NCI-H146 treated with DMSO at 0.1 percent for 48 hours (cell line): ENCODE results near the gene HSPB1.
"Not testable (repeated sequence)": the region's sequence is repeated elsewhere in the genome, so short reads cannot be mapped to it uniquely, and the experiment has no call there.

Experiments used
- DNase-seq: peaks from one replicate; lab custom pipeline; 2025; ENCODE audit not compliant: unreplicated experiment; lab: John Stamatoyannopoulos, UW

Gene HSPB1

DNA sequence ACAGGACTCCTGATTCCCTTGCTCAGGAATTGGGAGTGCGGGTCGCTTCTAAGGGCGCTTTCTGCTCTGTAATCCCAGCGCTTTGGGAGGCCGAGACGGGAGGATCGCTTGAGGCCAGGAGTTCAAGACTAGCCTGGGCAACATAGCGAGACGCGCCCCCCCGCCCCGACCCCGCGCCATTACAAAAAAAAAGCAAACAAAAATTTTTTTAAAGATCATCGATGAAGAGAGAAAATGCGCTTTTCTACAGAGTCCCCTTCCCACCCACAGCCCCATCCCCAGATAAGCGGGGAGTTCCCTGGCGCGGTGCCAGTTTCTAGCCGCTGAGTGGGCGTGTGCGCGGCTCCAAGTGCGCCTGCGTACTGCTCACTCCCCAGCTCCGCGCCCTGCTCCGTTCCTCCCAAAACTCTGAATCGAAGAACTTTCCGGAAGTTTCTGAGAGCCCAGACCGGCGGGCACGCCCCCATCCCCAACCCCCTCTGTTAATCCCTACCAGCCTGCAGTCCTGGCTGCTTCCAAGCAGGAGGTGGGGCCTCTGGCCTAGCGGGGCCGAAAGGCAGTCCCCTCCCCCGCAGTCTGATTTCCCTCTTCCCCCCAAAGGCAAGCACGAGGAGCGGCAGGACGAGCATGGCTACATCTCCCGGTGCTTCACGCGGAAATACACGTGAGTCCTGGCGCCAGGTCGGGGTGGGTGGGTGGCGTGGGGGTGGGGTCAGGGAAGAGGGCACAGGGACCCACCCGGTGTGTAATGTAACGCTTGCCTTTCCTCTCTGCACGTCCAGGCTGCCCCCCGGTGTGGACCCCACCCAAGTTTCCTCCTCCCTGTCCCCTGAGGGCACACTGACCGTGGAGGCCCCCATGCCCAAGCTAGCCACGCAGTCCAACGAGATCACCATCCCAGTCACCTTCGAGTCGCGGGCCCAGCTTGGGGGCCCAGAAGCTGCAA, 1.0 kb downstream of the HSPB1 start:
- peak; percentile 68 for DNase-seq

DNA sequence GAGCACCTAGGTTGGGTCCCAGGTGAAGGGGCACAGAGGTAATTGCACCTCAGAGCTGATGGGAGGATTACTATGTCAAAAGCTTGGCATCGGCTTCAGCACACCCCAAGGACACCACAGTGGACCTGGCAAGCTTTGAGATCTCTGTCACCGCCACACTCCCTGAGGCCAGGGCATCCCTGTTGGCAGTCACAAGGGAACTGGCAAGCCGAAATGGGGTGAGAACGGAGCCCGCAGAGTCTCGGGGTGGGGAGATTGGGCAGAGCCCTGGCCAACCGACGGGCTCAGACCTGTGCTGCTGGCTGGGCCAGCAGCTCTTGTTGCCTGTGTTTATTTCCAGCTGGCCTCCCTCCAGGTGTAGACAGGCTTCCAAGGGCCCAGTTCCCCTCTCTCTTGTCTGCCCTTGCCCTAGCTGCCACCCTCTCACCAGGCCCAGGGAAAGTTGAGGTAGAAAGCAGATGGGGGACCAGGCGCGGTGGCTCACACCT, 2.5 kb downstream of the HSPB1 start:
- DNase-seq = no peak

DNA sequence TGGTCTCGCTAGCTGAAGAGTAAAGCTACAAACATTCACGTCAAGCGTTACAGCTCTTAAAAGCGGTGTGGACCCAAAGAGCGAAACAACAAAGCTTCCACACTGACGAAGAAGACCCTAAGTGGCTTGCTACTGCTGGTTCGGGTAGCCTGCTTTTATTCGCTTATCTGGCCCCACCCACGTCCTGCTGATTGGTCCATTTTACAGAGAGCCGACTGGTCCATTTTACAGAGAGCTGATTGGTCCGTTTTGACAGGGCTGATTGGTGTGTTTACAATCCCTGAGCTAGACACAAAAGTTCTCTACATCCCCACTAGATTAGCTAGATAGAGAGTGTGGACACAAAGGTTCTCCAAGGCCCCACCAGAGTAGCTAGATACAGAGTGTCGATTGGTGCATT, 6.4 kb downstream of the HSPB1 start:
- not testable (repeated sequence) for DNase-seq

DNA sequence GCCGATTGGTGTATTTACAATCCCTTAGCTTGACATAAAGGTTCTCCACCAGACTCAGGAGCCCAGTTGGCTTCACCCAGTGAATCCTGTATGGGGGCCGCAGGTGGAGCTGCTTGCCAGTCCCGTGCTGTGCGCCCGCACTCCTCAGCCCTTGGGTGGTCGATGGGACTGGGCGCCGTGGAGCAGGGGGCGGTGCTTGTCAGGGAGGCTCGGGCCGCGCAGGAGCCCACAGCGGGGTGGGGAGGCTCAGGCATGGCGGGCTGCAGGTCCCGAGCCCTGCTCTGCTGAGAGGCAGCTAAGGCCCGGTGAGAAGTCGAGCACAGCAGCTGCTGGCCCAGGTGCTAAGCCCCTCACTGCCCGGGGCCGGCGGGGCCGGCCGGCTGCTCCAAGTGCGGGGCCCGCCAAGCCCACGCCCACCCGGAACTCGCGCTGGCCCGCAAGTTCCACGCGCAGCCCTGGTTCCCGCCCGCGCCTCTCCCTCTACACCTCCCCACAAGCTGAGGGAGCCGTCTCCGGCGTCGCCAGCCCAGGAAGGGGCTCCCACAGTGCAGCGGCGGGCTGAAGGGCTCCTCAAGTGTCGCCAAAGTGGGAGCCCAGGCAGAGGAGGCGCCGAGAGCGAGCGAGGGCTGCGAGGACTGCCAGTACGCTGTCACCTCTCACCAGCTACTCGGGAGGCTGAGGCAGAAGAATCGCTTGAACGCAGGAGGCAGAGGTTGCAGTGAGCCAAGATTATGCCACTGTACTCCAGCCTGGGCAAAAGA, 7.0 kb downstream of the HSPB1 start:
- not testable (repeated sequence) for DNase-seq

DNA sequence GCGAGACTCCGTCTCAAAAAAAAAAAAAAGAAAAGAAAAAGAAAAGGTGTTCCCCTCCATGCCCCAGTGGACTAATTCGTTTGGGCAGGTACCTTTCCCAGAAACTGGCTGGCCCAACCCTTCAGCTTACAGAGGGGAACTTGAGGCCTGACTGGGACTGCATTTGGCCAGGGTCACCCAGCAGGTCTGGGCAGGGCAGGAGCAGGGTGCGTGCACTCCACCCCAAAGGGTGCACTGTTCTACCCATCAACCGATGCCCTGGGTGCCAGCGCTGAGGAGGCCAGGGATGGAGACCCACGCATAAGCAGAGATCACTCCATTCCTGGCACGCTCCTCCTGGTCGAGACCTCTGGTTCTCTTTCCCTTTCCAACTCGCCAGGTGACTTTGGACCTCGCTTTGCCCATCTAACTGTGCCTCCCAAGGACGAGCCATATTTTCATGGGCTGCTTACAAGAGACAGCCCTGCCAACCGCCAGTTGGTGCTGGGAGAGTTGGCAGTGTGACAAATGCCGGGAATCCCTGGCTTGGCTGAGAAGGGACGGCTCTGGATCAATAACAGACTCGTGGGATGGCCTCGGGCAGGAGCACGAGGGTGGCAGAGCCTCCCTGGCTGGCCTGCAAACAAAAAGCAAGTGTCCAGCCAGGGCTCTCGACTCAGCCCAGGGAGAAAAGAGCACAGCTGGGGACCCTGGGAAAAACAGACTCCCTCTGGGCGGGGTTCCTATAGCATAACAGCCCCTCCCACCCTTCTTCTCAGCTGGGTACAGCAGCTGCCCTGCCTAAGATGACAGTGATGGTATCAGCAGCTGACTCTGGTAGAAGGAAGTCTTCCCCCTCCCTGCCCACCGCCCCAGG, 7.9 kb downstream of the HSPB1 start:
- DNase-seq = peak; percentile 91

DNA sequence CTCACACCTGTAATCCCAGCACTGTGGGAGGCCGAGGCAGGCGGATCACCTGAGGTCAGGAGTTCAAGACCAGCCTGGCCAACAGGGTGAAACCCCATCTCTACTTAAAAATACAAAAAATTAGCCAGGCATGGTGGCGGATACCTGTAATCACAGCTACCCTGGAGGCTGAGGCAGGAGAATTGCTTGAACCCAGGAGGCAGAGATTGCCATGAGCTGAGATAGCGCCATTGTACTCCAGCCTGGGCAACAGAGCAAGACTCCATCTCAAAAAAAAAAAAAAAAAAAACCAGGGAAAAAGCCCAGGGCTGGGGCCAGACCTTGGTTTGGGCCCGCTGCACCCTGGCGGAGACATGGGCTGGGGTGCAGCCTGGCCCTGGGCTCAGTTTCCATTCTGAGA, 9.4 kb downstream of the HSPB1 start:
- not testable (repeated sequence) for DNase-seq

DNA sequence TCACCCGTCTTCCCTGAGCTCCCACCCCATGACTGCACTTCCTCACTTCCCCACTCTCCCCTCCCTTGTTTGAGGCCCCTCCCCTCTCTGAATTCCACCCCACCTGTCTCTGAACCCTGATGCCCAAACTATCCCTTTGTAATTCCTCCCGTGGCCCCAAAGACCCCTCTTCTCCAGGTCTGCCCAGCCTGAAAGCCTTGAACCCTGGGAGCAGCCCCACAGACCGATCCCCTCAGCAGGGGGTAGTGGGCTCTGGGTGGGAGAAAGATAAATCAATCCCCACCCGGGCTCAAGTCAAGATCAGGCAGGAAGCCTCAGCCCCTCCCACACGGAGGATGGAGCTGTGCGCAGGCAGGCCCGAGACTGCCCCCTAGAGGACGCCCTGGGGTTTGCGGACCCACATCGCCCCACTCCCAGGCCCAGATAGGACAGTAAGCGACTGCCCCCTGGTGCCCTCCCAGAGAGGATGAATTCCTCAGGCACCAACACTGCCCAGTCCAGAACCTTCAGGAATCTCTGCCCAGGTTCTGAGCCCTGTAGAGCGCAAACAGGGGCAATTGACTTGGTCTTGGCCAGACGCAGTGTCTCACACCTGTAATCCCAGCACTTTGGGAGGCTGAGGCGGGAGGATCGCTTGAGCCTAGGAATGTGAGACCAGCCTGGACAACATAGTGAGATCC, 11.7 kb downstream of the HSPB1 start:
- DNase-seq = peak; percentile 83

DNA sequence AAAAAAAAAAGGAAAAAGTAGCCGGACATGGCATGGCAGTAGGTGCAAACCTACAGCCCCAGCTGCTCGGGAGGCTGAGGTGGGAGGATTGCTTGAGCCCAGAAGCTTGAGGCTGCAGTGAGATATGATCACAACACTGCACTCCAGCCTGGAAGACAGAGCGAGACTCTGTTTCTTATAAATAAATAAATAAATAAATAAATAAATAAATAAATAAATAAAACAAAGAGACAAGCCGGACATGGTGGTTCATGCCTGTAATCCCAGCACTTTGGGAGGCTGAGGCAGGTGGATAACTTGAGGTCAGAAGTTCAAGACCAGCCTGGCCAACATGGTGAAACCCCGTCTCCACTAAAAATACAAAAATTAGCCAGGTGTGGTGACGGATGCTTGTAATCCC, 12.3 kb downstream of the HSPB1 start:
- DNase-seq = not testable (repeated sequence)

DNA sequence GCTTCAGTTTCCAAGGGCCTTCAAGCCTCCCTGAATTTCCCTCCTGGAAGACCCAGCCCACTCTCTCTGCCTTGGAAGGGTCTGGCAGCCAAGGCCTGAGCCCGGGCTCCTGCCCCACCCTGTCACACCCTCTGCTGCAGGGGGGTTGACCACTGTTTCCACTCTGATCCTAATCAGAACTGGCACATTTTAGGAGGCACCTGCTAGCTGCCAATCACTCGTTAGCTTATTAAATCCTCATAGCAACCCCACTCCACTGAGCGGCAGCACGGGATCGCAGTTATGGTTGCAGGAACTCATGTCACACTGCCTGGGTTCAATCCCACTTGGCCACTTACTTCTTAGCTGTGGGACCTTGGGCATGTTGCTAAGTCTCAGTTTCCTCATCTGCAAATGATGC, 12.9 kb downstream of the HSPB1 start:
- DNase-seq = no peak

DNA sequence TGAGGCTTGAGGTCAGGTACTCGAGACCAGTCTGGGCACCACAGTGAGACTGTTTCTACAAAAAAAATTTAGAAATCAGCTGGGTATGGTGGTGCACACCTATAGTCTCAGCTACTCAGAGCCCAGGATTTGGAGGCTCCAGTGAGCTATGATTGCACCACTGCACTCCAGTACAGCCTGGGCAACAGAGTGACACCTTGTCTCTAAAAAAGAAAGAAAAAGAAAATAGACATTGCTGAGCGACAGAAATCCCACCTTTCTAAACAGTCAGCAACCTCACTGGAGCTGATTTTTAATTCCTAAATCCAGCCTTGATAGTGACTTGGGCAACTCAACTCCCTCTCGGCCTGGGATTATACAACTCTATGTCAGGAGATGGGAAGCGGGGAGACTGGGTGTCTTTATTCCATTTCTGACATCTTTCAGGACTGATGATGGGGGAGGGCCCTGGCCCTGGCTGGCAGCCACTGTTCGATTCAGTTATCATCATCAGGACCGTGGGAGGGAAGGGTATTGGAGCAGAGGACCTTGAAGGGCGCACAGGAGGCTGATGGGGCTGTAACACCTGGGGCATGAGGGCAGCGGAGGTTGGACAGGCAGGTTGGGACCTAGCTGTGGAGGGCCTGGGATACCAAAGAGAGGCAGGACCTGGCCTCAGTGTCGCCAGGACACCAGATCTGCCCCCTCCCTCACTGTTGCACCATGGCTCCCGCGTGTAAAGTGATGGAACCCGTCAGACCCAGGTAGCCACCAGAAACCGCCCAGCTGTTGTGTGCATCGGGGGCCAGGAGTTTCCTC, 14.7 kb downstream of the HSPB1 start:
- no peak for DNase-seq

DNA sequence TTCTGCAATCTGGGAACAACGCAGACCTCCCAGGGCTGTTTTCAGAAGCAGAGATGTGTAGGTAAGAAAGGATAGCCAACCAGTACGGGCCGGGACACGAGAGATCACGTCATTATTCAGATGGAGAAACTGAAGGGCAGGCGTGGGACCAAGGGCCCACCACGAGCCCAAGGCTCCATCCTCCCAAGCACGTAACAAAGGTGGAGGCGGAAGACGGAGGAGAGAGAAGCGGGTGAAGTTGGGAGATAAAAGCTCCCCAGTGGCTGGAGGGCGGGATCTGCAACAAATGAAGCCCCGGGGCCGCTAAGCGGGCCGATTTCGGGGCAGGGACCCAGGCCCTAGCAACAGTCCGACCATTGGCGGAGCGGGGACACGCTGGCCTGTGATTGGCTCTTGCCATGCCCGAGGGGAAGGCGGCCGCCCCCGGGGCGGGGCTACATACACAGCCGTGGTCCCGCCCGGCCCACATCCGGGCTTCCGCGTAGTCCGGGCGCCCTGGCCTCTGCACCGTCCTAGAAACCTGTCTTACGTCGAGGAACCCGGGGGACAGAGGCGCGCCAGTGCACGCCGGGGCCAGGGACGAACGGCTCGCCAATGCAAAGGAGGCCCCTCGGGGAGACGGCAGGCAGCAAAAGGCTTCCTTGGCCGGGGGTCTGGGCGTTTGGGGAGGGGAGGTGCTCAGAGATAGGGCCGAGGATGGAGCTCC, 15.5 kb downstream of the HSPB1 start:
- peak; percentile 94 for DNase-seq

DNA sequence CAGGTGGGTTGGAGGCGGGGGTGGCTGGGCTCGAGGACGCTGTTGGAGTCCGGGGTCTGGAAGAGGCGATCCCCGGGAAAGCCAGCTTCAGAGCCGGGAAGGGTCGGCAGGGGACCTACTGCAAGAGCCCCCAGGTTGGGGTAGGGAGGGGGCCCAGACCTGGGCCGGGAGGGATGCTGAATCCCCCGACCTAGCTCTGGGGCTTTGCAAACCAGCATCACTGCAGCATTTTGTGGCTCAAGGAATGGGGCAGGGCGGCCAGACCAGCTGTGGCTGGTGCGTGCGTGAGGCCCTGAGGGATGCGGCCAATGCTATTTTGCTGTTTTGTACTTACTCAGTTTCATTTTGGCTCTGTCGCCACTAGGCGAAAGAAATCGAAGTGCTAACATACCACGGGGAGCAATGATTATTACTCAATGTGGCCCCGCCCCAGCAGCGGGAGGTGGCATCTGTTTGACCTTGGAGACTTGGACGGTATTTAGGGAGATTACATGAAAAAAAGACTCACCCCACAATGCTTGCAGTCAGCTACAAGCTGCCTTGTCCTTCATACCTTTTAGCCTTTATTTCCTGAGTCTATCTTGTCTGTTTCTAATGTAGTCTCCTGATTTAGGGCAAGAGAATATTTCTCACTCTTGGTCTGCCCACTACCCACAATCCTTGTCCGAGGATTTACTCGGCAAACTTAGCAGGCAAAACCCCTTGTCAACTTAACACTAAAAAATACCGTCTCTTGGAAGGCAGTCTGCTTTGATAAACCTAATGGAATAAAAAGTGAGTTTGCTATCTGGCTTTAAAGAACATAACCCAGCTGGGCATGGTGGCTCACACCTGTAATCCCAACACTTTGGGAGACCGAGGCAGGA, 16.2 kb downstream of the HSPB1 start:
- peak; percentile 42 for DNase-seq

DNA sequence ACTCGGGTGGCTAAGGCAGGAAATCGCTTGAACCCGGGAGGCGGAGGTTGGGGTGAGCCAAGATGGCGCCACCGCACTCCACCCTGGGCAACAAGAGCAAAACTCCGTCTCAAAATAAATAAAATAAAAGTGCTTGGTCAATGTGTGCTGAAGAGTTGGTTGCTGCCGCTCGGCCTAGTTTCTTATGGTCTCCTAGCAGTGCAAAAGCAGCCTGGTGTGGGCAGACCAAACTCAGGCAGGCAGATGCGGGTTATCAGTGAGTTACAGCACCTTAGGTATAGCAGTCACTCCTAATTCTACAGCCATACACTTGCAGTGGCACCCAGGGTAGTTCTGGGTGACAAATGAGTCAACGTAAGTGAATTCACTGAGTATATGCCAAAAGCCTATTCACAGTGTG, 22.6 kb downstream of the HSPB1 start:
- no peak for DNase-seq

DNA sequence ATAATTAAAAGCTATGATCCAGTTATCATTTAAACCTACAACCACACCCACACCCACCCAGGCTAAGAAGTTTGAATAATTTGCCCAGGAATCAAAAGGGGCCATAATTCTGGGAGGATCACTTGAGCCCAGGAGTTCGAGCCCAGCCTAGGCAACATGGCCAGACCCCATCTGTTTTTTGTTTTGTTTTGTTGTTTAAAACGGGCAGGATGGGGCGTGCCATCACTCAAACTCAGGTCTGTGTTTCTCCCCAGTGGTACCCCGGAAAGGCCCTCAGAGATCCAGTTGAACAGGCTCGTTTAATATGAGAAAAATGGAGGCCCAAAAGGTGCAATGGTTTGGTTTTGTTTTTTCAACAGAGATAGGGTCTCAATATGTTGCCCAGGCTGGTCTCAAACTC, 23.3 kb downstream of the HSPB1 start:
- no peak for DNase-seq

DNA sequence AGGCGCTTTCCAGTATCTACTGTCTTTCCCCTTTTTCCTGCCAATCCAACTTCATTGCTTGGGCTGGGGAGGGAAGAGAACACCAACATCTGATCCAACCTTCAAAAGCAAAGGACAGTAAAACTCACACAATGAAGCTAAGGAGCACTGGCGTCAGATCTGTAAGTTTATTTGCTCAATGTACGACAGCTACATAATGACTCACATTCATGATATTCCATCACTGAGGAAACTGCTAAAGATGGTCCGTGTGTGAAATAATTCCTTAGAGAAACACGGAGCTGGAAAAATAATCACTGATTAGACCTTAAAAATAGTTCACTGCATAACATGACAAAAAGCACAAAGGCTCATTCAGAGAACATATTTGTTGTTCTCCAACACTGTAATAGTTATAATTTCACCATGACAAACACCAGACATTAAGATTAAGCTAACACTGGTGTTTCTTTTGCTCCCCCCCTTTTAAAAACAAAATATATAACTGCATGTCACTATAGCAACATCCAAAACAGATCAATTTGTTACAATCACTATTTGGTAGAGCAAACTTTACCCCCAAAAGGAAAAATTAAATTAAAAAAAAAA, 24.3 kb downstream of the HSPB1 start:
- DNase-seq = no peak

DNA sequence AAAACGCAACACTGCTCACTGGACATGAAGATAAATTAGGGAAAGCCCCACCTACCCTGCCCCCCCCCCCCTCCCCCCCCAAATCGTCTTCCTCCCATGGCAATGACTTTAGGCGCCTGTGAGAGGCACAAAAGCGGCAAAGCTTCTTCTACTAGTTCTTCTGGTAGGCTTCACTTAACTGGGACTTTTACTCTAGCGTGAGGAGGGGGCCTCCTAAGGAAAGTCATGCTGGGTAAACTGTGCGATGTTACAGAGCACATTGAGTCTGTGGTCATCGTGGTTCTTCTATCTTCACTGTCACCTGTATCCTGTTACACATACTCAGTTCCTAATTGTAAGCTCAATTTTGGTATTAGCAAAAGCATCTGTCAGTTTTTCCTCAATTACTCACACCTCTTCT, 25.1 kb downstream of the HSPB1 start:
- no peak for DNase-seq

DNA sequence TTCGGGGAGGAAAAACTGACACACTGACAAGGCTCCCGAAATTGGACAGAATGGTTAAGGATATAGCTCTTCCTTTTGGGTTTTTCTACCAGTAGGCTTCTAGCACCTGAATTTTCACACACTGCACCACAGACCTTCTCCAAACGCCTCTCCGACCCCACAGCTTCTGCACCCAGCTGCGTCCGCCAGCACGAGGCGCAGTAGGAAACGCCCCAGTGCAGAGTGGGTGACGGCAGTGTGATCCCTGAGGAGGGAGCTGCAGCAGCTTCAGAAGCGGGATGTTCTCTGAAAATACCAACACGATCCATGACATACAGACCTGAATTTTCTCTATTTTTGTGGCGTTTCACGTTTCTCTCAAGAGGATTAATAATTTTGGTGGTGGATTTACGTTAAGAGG, 25.9 kb downstream of the HSPB1 start:
- no peak for DNase-seq

DNA sequence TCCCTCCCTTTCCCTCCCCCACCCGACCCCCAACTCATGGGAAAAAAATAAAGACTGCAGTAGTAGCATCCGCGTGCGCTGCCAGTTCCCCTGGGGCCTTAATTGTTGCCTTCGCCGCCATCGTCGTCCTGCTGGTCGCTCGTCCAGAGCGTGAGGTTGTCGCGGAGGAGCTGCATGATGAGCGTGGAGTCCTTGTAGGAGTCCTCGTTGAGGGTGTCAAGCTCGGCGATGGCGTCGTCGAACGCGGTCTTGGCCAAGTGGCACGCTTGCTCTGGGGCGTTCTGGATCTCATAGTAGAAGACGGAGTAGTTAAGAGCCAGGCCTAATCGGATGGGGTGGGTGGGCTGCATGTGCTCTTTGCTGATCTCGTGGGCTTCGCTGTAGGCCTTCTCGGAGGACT, 27.0 kb downstream of the HSPB1 start:
- no peak for DNase-seq
